Caco-2 (cell line): Measurements from ENCODE around the gene ZBTB21. TPM values are rescaled to one million over a fixed set of nuclear protein-coding genes. Genes with fewer than 3 reads are reported as not detected.

Experiments
- Bru-seq: library from RNA; stranded (reverse); fragments of 400-500 nt; gene quantifications from one replicate; lab custom pipeline; 2021; lab: Mats Ljungman, UMichigan
- BruChase-seq, 2 experiments: library from RNA; stranded (reverse); fragments of 400-500 nt; gene quantifications; one replicate each; lab custom pipeline; 2021; lab: Mats Ljungman, UMichigan
- BruUV-seq: library from RNA; stranded (reverse); fragments of 400-500 nt; replicated peaks from 2 replicates; lab custom pipeline; 2021; lab: Mats Ljungman, UMichigan
- CTCF ChIA-PET: fragments of 300-600 bp; sonication (Branson Sonifier 250); formaldehyde crosslinking; loops from one replicate; lab custom pipeline; 2022; ENCODE audit warnings: antibody characterized with exemption; lab: Charles Lee
- POLR2A ChIA-PET: fragments of 300-600 bp; sonication (Branson Sonifier 250); formaldehyde crosslinking; loops from one replicate; lab custom pipeline; 2022; ENCODE audit warnings: antibody characterized with exemption; lab: Charles Lee
- DNase-seq, 2 experiments: peaks; one replicate each; pipeline versions ENCODE4 v3.0.0 to v3.0.0-alpha.2; 2020 to 2022
- H3K27me3 ChIP-seq: replicated peaks from 2 replicates; pipeline ENCODE4 v1.6.0; 2011; ENCODE audit warnings: low read length; ENCODE audit not compliant: control insufficient read depth, insufficient read depth
- H3K36me3 ChIP-seq: 2 replicates; pipeline ENCODE4 v1.5.1; 2011; ENCODE audit warnings: low read length; ENCODE audit not compliant: control insufficient read depth, insufficient read depth
- H3K4me1 ChIP-seq: fragments of 250-450 bp; sonication (Bioruptor Pico); 2 replicates; pipeline ENCODE4 v1.5.1; 2020; ENCODE audit warnings: mild to moderate bottlenecking
- H3K4me3 ChIP-seq: 2 replicates; pipeline ENCODE4 v1.5.1; 2011; ENCODE audit warnings: low read depth, mild to moderate bottlenecking, control low read depth, low read length
- H3K9me3 ChIP-seq: fragments of 250-450 bp; sonication (Bioruptor Pico); 2 replicates; pipeline ENCODE4 v1.5.1; 2020; ENCODE audit warnings: mild to moderate bottlenecking, moderate library complexity
- H3K27ac Mint-ChIP-seq: one replicate; pipeline ENCODE4 v1.8.0; 2022; ENCODE audit warnings: mixed read lengths; ENCODE audit not compliant: unreplicated experiment
- H3K27me3 Mint-ChIP-seq: one replicate; pipeline ENCODE4 v1.8.0; 2022; ENCODE audit warnings: mixed read lengths; ENCODE audit not compliant: insufficient read depth, unreplicated experiment
- H3K36me3 Mint-ChIP-seq: one replicate; pipeline ENCODE4 v1.8.0; 2022; ENCODE audit warnings: mild to moderate bottlenecking, mixed read lengths; ENCODE audit not compliant: insufficient read depth, unreplicated experiment
- H3K4me1 Mint-ChIP-seq: one replicate; pipeline ENCODE4 v1.8.0; 2022; ENCODE audit warnings: low read depth, mixed read lengths; ENCODE audit not compliant: unreplicated experiment
- H3K4me3 Mint-ChIP-seq: one replicate; pipeline ENCODE4 v1.8.0; 2022; ENCODE audit warnings: mild to moderate bottlenecking, moderate library complexity, mixed read lengths; ENCODE audit not compliant: unreplicated experiment
- H3K9me3 Mint-ChIP-seq: one replicate; pipeline ENCODE4 v1.8.0; 2022; ENCODE audit warnings: mixed read lengths; ENCODE audit not compliant: unreplicated experiment
- CTCF ChIP-seq, 2 experiments: fragments of 200-600 bp in 1 of 2; IDR thresholded peaks; 1 replicate in 1 of 2; 2 replicates in 1 of 2; pipeline versions ENCODE4 v1.5.1 to v1.8.0; 2011 to 2022; ENCODE audit warnings: antibody characterized with exemption in 1 of 2, control low read depth in 1 of 2, inconsistent platforms in 1 of 2, low read depth in 1 of 2, low read length in 1 of 2, mild to moderate bottlenecking in 1 of 2, moderate library complexity in 1 of 2; ENCODE audit not compliant: insufficient read depth in 1 of 2, severe bottlenecking in 1 of 2, unreplicated experiment in 1 of 2
- intact Hi-C: fragments of 100-400 bp; cut with micrococcal nuclease; formaldehyde crosslinking; loops from one replicate; pipeline ENCODE4 v1.10.0; 2022; ENCODE audit not compliant: unreplicated experiment
- long read RNA-seq: library from polyadenylated mRNA; stranded (forward); transcript quantifications from one replicate; pipeline ENCODE4 v2.0.0, GENCODE V29; 2022
- total RNA-seq: library from RNA; stranded (reverse); gene quantifications from 2 replicates; pipeline ENCODE4 v1.2.3, GENCODE V29; 2022

ZBTB21 gene
- 21.4 and 23.3 TPM in 2 replicates for total RNA-seq
- Bru-seq, nascent RNA = percentile 85 among the genes with signal in this experiment
- percentile 91 among the genes with signal in this experiment for BruChase-seq, experiment 1, labeled RNA remaining after a 2-hour chase
- BruChase-seq, experiment 2, labeled RNA remaining after a 6-hour chase = percentile 76 among the genes with signal in this experiment
- long read RNA-seq, full-length matches to known transcripts = 5 of 11 reads
- long read RNA-seq, partial matches to known transcripts = 2 of 11 reads
- long read RNA-seq, other reads (novel, unspliced or antisense) = 4 of 11 reads

DNA sequence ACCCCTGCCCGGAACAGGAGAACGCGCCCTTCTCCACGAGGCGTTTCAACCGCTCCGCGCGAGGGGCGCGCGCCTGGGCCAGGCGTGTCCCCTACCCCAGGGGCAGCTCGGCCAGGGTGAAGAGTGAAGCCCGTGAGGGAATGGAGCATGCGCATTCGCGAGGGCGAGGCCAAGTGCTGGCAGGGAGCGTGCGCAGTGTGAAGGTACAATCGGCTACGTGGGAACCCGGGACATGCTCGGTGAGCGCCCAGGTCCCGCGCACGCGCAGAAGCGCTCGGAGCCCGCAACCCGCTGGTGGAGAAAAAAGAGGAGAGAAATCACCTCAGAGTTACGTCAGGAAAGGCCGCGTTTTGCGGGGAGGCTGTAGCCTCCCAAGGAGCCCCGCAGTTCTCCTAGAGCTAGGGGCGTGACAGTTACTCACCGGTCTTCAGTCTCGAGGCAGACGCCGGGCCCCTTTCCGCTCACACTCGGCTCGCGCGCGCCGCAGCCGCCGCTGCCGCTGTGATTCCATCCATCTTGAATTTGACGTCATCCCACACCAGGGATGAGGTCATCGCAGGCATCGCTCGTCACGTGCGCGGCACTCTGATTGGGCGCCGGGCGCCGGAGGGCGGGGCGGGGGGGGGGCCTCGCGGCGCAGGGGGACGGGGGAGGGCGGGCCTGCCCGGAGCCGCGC, at the start of gene ZBTB21:
TSS of gene ZBTB21 (minus strand) at position 530 of the 676 bp plus-strand sequence. CDS start 16,265 bp downstream, outside the sequence.
- H3K4me1 ChIP-seq = peaks cover 4% of the 10 kb centered on the region; the same call in 1 of the 2 replicates
- H3K27me3 Mint-ChIP-seq = no peaks in the 10 kb centered on the region
- intact Hi-C loops = loop anchor here (1.0 to 5.0 kb wide), 3 partner anchors 47 to 133 kb away; partner anchors contain the start of gene PRDM15

DNA sequence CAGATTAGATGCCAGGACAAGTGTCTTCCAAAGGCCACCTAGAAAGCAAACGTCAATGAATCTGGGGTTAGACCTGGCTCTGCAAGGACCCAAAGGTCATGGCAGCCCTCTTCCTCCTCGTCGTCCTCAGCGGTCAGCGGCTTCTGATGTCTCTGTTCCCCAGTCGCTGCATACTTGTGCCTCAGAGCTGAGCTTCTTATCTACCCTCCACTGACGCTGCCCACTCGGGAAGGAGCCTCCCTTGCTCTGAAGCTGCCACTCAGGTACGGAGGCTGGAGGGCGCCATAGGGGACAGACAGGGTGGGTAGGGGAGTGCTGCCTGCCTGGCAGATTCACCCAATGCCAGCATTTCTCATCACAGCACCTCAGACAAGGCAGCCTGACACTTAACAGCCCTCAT, 49.6 kb upstream of the ZBTB21 start:
- POLR2A ChIA-PET = no interaction called here
- H3K36me3 Mint-ChIP-seq = peaks cover 9% of the 10 kb centered on the region
- Histone ChIP-seq H3K27me3 (no peaks in the 10 kb centered on the region), H3K4me3 (no peak overlapping the region), H3K9me3 (no peaks in the 10 kb centered on the region), H3K36me3 (no peaks in the 10 kb centered on the region), H3K4me1 (peaks cover 52% of the 10 kb centered on the region)
- H3K27me3 Mint-ChIP-seq = no peaks in the 10 kb centered on the region
- peaks cover 27% of the 10 kb centered on the region for H3K4me1 Mint-ChIP-seq
- no peak overlapping the region for H3K4me3 Mint-ChIP-seq
- no peak for DNase-seq
- BruUV-seq = no TSS peak
- peak overlapping the region; percentile 51 for H3K27ac Mint-ChIP-seq
- intact Hi-C loops = no loop called here
- no peak for TF ChIP-seq CTCF (IDR thresholded peaks at IDR 0.05; ENCODE audit: insufficient read depth in 1 of 2, low read depth in 1 of 2, low read length in 1 of 2, severe bottlenecking in 1 of 2, unreplicated experiment in 1 of 2)
- CTCF ChIA-PET = no interaction called here
- H3K9me3 Mint-ChIP-seq = no peaks in the 10 kb centered on the region

More for the DNA sequence above, at the start of gene ZBTB21:
- H3K9me3 ChIP-seq = no peaks in the 10 kb centered on the region
- no TSS peak for BruUV-seq
- H3K36me3 Mint-ChIP-seq = peaks cover 41% of the 10 kb centered on the region
- H3K4me1 Mint-ChIP-seq = peaks cover 19% of the 10 kb centered on the region
- H3K9me3 Mint-ChIP-seq = peaks cover 7% of the 10 kb centered on the region
- peak; percentile 98 to 99 for DNase-seq
- no peak for TF ChIP-seq CTCF (IDR thresholded peaks at IDR 0.05; ENCODE audit: insufficient read depth in 1 of 2, low read depth in 1 of 2, low read length in 1 of 2, severe bottlenecking in 1 of 2, unreplicated experiment in 1 of 2)
- no peaks in the 10 kb centered on the region for H3K36me3 ChIP-seq
- peak within 1 kb of the TSS; percentile 98 for H3K27ac Mint-ChIP-seq
- POLR2A ChIA-PET = interaction anchor here (0.6 to 0.9 kb wide), 2 partner anchors 88 to 193 kb away, joined by 3 to 19 read pairs; no protein-coding TSS in a partner anchor
- H3K27me3 ChIP-seq = no peaks in the 10 kb centered on the region
- H3K4me3 ChIP-seq = peak within 1 kb of the TSS; percentile 80
- CTCF ChIA-PET = interaction anchor here (0.5 to 1.4 kb wide), 4 partner anchors 56 to 263 kb away, joined by 3 to 7 read pairs (median 6); no protein-coding TSS in a partner anchor
- H3K4me3 Mint-ChIP-seq = peak within 1 kb of the TSS; percentile 85

DNA sequence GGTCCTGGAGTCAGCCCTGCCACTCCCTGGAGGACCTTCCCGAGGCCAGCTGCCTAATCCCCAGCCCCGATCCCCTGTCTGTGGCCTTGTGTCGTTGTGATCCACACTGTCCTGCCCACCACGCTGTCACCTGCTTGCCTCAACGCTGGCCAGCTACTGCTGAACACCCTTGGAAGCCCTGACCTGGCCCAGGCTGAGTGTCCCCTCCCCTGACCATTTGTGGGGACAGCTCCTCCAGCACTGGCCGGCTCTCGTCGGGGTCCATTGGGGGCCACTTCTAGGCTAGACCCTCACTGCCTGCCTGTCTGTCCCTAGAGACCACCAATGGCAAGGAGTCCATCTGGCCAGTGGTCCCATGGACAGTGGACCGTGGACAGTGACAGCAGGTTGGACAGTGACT, 49.0 kb upstream of the ZBTB21 start:
- H3K36me3 ChIP-seq = no peaks in the 10 kb centered on the region
- Mint-ChIP-seq H3K27me3 (no peaks in the 10 kb centered on the region), H3K4me3 (no peak overlapping the region), H3K36me3 (peaks cover 9% of the 10 kb centered on the region), H3K4me1 (peaks cover 27% of the 10 kb centered on the region), H3K9me3 (no peaks in the 10 kb centered on the region), H3K27ac (peak overlapping the region; percentile 51)
- intact Hi-C loops = no loop called here
- H3K27me3 ChIP-seq = no peaks in the 10 kb centered on the region
- no TSS peak for BruUV-seq
- TF ChIP-seq CTCF (IDR thresholded peaks at IDR 0.05; ENCODE audit: insufficient read depth in 1 of 2, low read depth in 1 of 2, low read length in 1 of 2, severe bottlenecking in 1 of 2, unreplicated experiment in 1 of 2) = no peak
- ChIA-PET CTCF (no interaction called here), POLR2A (no interaction called here)
- no peaks in the 10 kb centered on the region for H3K9me3 ChIP-seq
- H3K4me3 ChIP-seq = no peak overlapping the region
- H3K4me1 ChIP-seq = peaks cover 52% of the 10 kb centered on the region
- DNase-seq = no peak
